Subcutaneous abdominal adipose tissue (tissue), 5 donors: ENCODE results near the gene AKT1.
A peak's percentile ranks its signal among the peaks of the same experiment; 100 is the strongest.

Experiments
- H3K27ac ChIP-seq: one replicate; pipeline ENCODE4 v1.7.0; 2013; ENCODE audit warnings: low read depth, mild to moderate bottlenecking, inconsistent platforms, low read length, moderate library complexity
- H3K27me3 ChIP-seq, 5 donors: one replicate each; pipeline ENCODE4 v1.7.0; 2013; ENCODE audit warnings: low read length in 5 of 5, inconsistent platforms in 1 of 5; ENCODE audit not compliant: control insufficient read depth in 5 of 5, insufficient read depth in 4 of 5
- H3K36me3 ChIP-seq, 5 donors: one replicate each; pipeline ENCODE4 v1.7.0; 2013; ENCODE audit warnings: low read length in 5 of 5; ENCODE audit not compliant: control insufficient read depth in 5 of 5, insufficient read depth in 5 of 5
- H3K4me1 ChIP-seq, 5 donors: one replicate each; pipeline ENCODE4 v1.7.0; 2013; ENCODE audit warnings: low read length in 5 of 5, mild to moderate bottlenecking in 3 of 5, moderate library complexity in 1 of 5; ENCODE audit not compliant: control insufficient read depth in 5 of 5, insufficient read depth in 5 of 5
- H3K4me3 ChIP-seq, 5 donors: one replicate each; pipeline ENCODE4 v1.7.0; 2013; ENCODE audit warnings: low read length in 5 of 5, low read depth in 1 of 5
- H3K9ac ChIP-seq, 5 donors: one replicate each; pipeline ENCODE4 v1.7.0; 2013; ENCODE audit warnings: low read length in 5 of 5, mild to moderate bottlenecking in 4 of 5, moderate library complexity in 3 of 5
- H3K9me3 ChIP-seq, 5 donors: one replicate each; pipeline ENCODE4 v1.7.0; 2013; ENCODE audit warnings: low read length in 5 of 5; ENCODE audit not compliant: control insufficient read depth in 5 of 5
- donor health status: healthy.
- donor health status: healthy.
- donor health status: healthy.
- donor health status: healthy.
- donor health status: healthy.

Gene AKT1

DNA sequence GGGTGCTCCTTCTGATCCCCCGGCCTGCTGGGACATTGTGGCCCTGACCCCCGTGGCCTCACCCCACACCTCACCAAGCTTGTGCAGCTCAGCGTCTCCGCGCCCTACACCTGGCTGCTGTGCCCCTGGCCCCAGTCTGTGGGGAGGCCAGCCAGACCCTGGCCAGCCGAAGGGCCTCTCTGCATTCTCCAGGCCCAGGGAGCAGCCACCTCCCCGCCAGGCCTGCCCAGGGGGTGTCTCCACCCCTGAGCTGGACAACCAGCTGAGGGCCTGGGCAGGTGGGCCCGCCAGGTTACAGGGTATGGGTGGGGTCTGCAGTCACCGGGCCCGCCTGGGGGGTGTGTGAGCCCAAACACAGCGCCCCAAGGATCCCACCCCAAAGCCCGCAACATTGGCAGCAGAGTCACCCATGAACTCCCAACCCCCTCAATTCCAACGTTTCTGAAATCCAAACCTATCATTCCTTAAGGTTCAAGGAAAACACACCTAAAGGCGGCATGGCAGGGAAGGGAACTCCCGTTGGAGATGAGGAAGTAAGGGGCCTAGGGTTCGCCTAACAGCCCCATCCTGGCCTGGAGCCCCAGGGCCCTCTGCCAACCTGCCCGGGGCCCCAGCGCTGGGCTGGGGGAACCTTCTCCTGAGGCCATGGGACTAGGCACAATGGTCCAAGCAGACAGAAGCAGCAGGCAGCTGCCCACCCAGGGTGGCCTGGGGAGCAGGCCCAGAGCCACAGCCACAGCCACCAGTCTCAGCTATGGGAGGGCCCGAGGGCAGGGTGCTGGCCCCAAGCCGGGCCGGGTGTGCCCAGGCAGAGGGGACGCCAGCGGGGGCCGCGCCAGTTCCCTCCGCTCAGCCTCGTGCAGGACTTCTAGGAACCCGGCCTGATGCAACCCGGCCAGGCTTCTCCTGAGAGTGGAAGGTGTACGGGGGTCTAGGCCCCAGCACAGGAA is 8.5 kb downstream of the AKT1 start:
- Histone ChIP-seq H3K9ac (peak overlapping the region in 2 of 5 donors; percentile 8 to 37), H3K4me3 (no peak overlapping the region), H3K36me3 (peaks cover 0 to 67% (median 35%) of the 10 kb centered on the region in 5 donors), H3K4me1 (peaks cover 0 to 84% (median 42%) of the 10 kb centered on the region in 5 donors), H3K27me3 (no peaks in the 10 kb centered on the region), H3K27ac (no peak overlapping the region), H3K9me3 (no peaks in the 10 kb centered on the region)

DNA sequence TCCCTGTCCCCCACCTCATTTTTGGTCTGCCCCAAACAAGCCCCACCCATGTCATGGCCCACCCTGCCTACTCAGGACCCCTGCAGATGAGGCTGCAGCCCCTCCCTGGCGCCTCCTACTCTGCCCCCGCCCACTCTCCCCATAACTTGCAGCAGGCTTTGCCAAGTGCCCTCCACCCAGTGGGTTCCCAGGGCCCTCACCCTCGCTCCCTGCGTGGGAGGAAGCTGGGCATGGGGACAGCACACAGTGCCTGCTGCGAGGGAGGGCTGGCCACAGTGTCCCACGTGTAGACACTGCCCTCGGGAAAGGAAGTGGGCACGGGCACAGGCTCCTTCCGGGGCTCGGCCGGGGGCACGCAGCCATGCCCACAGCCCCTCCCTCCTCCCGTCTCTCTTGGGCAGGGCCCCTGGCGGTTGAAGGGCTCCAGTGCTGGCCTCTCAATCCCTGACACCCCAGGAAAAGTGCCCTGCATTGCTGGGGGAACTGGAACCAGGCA is 9.4 kb downstream of the AKT1 start:
- Histone ChIP-seq H3K27me3 (no peaks in the 10 kb centered on the region), H3K9me3 (no peaks in the 10 kb centered on the region), H3K4me3 (no peak overlapping the region), H3K9ac (no peak overlapping the region), H3K4me1 (peaks cover 0 to 76% (median 34%) of the 10 kb centered on the region in 5 donors), H3K36me3 (peaks cover 0 to 62% (median 27%) of the 10 kb centered on the region in 5 donors), H3K27ac (no peak overlapping the region)

DNA sequence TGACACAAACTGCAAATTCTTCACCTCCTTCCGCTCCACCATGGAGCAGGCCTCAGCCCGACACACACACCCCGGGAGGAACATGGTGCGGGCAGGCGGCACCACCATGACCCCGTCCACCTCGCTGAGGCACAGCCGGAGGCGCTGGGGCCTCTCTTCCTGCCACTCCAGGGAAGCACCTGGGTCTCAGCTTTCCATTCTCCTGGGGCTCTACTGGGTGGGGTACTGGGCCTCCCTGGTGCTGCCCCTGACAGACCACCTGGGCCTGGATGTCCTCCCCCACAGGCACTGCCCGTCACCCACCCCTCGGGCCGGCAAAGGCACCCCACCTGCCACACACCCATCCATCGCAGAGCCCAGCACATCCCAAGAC is 9.9 kb downstream of the AKT1 start:
- no peaks in the 10 kb centered on the region for H3K27me3 ChIP-seq
- no peak overlapping the region for H3K27ac ChIP-seq
- peaks cover 0 to 61% (median 24%) of the 10 kb centered on the region in 5 donors for H3K36me3 ChIP-seq
- no peaks in the 10 kb centered on the region for H3K9me3 ChIP-seq
- H3K4me1 ChIP-seq, result peaks cover 0 to 72% (median 33%) of the 10 kb centered on the region in 5 donors
- H3K4me3 ChIP-seq, result no peak overlapping the region
- H3K9ac ChIP-seq, result no peak overlapping the region

DNA sequence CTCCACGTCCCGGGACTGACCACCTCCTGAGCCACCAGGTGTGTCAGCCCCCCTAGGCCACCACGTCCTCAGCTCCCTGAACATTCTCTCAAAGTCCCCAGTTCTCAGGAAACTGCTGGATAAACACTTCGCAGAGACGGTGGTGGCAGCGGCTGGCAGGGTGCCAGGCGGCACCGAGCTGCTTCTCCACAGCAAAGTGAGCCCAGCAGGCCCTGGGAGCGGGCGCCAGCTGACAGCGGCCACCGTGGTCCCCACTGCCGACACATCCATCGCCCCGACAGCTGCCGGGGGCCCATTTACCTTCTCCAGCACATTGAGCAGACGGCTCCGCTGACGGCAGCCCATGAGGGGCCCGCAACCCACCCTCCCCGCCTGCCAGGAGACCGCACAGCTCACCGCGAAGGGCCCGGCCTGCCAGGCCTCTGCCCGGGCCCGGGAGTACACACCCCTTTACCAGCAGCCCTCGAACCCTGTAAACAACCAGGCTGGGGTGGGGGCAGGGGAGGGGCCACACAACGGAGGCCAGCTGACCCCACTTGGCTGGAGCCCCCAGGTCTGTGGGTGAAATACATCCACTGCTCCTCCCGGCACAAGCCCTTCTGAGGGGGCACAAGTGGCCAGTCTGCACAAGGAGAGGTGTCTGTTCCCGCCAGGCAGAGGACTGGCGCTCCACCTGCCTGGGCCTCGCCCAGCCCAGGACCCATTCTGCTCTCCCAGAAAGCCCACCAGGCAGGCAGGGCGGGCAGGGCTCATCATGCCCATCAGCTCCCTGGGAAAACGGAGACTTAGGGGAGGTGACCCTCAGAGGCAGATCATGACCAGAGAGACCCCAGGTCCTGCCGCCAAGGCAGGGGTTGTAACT is 10.5 kb downstream of the AKT1 start:
- Histone ChIP-seq H3K9me3 (no peaks in the 10 kb centered on the region), H3K9ac (peak overlapping the region in 1 of 5 donors; percentile 47), H3K4me1 (peaks cover 0 to 67% (median 29%) of the 10 kb centered on the region in 5 donors), H3K4me3 (no peak overlapping the region), H3K36me3 (peaks cover 0 to 61% (median 22%) of the 10 kb centered on the region in 5 donors), H3K27ac (no peak overlapping the region), H3K27me3 (no peaks in the 10 kb centered on the region)

DNA sequence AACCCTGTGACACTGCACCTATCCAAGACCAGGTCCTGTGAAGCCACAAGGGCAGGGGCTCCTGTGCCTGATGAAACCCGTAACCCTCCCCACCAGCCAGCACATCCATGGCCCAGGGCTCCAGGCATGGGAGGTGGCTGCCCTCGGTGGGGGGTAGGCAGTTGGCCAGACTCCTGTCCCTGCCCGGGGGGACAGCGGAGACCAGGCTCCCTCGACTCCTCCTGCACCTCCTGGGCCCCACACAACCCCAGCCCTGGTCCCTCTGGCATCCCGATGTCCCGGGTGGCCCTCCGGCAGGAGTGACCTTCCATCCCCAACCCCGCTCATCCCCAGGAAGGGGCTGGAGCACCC is 11.4 kb downstream of the AKT1 start:
- H3K27me3 ChIP-seq, result no peaks in the 10 kb centered on the region
- no peaks in the 10 kb centered on the region for H3K9me3 ChIP-seq
- no peak overlapping the region for H3K27ac ChIP-seq
- peaks cover 0 to 59% (median 18%) of the 10 kb centered on the region in 5 donors for H3K36me3 ChIP-seq
- no peak overlapping the region for H3K4me3 ChIP-seq
- H3K9ac ChIP-seq, result peak overlapping the region in 1 of 5 donors; percentile 37
- H3K4me1 ChIP-seq, result peaks cover 0 to 58% (median 29%) of the 10 kb centered on the region in 5 donors

DNA sequence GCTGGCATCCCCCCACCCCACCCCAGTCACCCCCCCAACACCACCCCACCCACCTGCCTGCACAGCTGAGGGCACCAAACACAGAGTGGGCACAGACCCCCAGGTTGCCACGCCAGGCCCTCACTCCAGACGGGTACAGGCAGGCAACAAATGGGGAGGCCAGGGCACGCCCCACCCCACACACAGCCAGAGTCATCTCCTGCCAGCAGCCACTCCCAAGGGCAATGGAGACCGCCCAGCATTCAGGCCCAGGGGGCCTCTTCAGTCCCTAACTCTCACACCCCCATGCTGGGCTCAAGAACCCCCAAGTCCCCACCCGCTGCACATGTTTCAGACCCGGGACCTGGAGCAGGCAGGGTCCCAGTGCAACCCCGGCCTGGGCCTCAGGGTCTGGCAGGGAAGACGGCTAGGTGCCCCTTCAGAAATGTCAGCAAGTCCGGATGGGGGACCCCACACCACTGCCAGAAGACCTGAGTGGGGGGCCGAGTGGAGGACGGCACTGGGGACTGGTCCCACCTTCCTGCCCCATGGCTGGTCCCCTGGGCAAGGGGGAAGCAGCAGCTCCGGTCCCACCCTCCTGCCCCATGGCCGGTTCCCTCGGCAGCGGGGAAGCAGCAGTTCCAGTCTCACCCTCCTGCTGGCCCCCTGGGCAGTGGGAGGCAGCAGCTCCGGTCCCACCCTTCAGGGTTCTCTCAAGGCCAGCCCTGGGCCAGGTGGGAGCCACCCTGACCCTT is 11.9 kb downstream of the AKT1 start:
- Histone ChIP-seq H3K9ac (peak overlapping the region in 1 of 5 donors; percentile 37), H3K36me3 (peaks cover 0 to 59% (median 21%) of the 10 kb centered on the region in 5 donors), H3K27me3 (no peaks in the 10 kb centered on the region), H3K27ac (no peak overlapping the region), H3K9me3 (no peaks in the 10 kb centered on the region), H3K4me1 (peaks cover 0 to 57% (median 27%) of the 10 kb centered on the region in 5 donors), H3K4me3 (no peak overlapping the region)

DNA sequence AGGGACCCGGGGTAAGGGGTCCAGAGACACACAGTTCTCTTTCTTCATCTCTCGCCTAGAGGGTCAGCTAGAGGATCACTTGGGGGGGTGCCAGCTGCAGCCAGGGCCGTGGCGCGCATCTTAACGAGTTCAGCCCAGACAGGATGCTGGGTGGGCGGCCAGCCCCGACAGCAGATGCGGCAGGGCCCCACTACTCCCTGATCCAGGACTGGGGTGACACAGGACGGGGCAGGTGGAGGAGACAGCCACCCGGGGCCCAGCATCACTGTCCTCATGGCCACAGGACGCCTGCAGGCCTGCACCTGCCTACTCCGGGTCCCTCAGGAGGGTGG is 12.8 kb downstream of the AKT1 start:
- H3K27ac ChIP-seq, result no peak overlapping the region
- peaks cover 0 to 58% (median 24%) of the 10 kb centered on the region in 5 donors for H3K36me3 ChIP-seq
- no peak overlapping the region for H3K9ac ChIP-seq
- no peaks in the 10 kb centered on the region for H3K27me3 ChIP-seq
- H3K4me1 ChIP-seq, result peaks cover 0 to 57% (median 21%) of the 10 kb centered on the region in 5 donors
- no peaks in the 10 kb centered on the region for H3K9me3 ChIP-seq
- no peak overlapping the region for H3K4me3 ChIP-seq

DNA sequence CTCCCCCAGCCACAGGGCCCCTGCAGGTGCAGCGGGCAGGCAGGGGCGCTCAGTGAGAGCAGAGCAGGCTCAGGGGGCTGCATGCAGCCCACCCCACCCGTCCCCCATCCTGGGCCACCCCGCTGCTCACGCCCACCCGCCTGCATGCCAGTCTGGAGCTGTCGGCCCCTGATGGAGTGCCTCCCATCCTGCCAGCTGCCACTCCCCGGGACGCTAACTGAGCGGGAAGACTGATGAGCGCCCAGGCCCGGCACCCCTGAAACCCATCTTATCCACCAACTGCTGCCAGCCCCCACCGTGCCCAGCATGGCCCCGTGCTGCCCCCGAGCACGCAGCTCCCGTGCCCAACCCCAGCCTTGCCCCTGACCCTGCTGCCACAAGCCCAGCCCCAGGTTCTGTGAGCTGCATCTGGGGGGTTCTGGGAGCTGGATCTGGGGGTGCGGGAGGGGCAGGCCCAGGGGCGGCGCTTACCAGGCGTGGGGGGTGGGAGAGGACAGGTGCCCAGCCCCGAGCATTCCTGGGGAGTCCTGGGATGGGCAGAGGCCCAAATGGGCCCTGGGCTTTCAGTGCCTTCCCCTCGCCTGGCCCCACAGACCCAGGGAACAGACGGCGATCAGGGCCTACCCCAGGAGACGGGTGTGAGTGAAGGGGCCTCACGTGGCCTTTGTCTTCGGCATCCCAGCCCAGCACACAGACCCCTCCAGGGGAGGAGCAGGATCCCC is 13.3 kb downstream of the AKT1 start:
- Histone ChIP-seq H3K27ac (no peak overlapping the region), H3K9me3 (no peaks in the 10 kb centered on the region), H3K4me3 (no peak overlapping the region)

More for the DNA sequence above, 13.3 kb downstream of the AKT1 start:
- Histone ChIP-seq H3K27me3 (no peaks in the 10 kb centered on the region), H3K4me1 (peaks cover 0 to 54% (median 16%) of the 10 kb centered on the region in 5 donors), H3K36me3 (peaks cover 0 to 59% (median 24%) of the 10 kb centered on the region in 5 donors), H3K9ac (no peak overlapping the region)
